Measurements from ENCODE around the gene FDXACB1.

FDXACB1 gene, protein sequence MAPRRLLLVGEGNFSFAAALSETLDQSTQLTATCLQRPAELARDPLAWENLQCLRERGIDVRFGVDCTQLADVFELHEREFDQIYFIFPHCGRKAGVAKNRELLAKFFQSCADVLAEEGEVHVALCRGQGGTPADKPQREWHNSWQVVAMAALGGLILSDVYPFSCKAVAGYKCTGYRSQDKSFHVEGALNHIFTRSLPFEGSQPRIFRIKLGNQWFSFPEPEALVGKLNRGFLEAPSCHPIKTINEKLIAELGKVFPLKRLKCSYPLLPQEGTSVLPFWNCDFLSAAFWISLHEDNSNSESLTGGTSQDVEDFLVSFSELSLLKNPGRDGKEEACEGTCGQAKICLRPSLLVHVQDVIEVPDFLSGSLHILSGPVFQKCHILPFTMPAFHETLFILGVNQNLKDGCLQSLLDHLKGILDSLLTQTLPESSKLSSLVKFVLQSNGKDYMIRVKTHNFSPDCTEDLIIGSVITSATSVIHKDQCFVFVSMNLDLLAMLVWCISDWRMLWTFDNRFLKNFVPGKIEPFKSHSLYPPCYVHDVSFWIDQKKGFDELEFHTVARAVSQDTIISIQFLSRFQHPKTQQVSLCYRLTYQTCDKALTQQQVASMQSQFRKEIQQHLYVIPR

DNA sequence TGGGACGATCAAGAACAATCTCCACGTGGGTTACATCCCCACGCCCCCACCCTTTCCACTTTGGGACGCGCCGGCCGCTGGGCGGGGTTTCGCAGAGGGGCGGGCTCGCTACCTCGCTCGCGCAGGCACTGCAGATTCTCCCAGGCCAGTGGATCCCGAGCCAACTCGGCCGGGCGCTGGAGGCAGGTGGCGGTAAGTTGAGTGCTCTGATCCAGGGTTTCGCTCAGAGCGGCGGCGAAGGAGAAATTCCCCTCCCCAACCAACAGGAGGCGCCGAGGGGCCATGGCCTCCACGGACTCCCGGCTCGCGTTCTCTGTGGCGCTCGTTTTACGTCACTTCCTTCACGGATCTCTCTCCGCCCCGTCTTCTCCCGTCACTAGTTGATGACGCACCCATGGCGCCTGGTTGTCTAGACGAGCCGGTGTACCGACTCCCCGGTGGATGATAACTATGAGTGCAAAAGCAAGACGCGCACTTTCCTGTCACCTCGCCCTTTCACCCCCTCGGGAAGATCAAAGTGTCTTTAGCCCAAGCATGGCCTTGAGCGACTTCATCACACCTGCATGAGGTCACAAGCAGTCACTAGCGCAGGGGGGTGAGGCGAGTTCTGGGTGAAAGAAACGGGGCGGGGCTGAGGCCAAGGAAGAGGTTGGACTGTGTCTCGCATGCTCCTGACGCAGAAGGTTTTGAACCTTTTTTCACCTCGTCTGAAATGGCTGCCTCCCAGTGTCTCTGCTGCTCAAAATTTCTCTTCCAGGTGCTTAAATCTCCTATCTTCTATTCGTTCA is at the start of gene FDXACB1, which contains the start of gene CFAP68:
Gene FDXACB1, minus strand, starts transcription at position 317 of the 788 bp plus-strand sequence. Its CDS starts 33 bp downstream, at position 284.
Gene CFAP68, plus strand, starts transcription at position 693 of the 788 bp plus-strand sequence. Its CDS starts 20 bp downstream, at position 713.
- peak; percentile 83 to 86 (median 84) for DNase-seq (ENCODE audit: low read depth in 3 of 3, low spot score in 1 of 3)

DNA sequence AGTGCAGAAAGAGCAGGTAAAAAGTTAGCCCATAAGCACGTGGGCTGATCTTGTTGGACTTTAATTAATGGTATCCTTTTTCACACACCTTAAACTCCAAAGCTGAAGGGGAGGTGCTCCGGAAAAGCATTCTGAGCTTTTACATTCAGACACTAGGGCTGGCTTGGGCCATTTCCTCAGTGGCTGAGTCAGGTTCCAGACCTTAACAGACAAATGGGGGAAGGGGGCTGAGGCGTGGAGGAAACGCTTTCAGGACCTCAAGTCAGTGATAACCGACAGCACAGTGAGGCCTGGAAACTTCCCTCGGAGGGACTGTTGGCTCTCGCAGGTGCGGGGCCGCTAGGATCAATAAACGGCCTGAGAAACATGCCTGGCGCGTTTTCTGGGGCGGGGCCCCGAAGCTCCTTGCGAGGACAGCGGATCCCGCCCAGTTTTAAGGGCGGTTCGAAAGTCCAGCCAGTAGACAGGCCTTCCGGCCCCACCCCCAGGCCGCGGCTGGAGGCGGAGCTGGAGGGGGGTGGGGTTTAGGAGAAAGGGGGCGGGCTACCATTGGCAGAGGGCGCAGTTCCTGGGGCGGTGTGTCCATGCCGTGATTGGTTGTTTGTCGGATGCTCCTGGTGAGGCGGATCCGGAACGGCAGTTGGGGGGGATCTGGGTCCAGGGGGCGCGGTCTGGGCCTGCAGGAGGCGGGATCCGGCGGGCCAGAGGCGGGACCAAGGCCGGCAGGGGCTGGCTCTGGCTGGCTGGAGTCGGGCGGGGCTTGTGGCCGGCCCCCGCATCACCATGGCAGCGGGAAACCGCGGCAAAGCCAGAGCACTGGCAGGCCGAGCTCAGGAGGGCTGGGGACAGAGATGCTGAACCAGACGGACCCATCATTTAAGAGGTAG is 47.8 kb upstream of the FDXACB1 start:
- DNase-seq (ENCODE audit: low read depth in 3 of 3, low spot score in 1 of 3): peak; percentile 82 to 92 (median 92)

DNA sequence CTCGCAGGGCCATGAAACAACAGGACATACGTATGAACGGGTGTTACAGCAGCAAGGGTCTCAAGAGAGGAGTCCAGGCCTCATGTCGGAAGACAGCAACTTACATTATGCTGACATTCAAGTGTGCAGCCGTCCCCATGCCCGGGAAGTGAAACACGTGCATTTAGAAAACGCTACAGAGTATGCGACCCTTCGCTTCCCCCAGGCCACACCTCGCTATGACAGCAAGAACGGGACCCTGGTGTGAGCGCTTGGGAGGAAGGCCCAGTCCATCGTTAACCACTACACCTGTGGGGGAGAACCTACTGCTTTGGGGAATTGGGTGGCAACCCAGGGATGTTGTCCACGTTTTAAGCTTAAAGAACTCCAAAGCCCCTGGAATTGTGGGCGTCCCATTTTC is 47.0 kb upstream of the FDXACB1 start:
- no peak for DNase-seq (ENCODE audit: low read depth in 3 of 3, low spot score in 1 of 3)

DNA sequence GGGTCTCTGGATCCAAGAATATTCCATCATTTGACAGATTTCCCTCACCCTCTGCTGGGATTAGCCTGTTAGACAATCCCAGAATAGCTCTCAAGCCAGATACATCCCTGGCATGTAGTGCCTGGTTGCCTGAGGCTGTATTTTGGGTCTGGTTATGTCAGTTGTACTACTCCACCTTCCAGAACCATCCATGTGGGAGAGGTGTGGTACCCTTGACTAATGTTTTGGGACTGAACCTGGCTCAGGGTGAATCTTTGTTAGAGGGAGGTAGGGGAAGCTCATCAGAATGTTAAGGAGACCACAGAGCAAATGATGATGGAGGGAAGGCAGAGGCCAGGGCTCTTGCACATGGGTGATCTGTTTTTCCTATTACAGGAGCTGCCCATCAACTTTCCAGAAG is 45.0 kb upstream of the FDXACB1 start:
- no peak for DNase-seq (ENCODE audit: low read depth in 3 of 3, low spot score in 1 of 3)

DNA sequence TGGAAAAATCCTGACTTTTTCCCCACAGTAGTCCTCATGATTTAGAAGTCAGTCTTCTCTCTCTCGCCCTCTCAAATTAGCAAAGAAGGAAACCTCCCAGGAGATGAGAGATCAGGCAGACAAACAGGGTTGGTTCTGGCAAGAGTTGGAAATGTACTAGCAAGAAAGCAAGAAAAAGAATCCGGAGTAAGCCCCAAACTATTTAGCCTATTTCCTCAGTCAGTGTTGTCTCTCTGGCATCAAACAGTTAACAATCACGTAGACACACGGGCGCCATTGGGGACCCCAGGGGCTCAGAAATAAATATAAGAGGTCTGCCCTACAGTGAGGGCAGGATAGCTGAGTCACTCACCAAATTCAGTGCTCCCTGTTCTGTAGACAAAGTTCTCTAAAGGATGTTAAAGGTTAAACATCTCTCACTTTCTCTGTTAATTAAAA is 44.4 kb upstream of the FDXACB1 start:
- no peak for DNase-seq (ENCODE audit: low read depth in 3 of 3, low spot score in 1 of 3)

DNA sequence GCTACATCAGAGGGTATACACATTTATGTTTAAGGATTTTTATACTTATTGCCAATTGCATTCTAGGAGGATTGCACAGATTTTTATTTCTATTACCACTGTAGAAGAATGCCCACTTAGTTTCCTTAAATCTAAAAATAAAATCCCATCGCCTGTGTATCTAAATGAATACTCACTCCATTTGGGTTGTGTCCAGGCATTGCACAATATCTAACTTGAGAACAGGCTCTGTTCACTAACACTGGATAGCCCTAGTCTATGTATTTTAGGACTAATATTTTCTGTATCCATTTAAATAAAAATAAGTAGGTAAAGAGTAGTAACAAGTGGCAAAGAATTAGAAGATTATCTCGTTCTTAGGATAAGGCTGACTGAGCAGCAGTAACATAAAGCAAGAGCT is 43.8 kb upstream of the FDXACB1 start:
- no peak for DNase-seq (ENCODE audit: low read depth in 3 of 3, low spot score in 1 of 3)

DNA sequence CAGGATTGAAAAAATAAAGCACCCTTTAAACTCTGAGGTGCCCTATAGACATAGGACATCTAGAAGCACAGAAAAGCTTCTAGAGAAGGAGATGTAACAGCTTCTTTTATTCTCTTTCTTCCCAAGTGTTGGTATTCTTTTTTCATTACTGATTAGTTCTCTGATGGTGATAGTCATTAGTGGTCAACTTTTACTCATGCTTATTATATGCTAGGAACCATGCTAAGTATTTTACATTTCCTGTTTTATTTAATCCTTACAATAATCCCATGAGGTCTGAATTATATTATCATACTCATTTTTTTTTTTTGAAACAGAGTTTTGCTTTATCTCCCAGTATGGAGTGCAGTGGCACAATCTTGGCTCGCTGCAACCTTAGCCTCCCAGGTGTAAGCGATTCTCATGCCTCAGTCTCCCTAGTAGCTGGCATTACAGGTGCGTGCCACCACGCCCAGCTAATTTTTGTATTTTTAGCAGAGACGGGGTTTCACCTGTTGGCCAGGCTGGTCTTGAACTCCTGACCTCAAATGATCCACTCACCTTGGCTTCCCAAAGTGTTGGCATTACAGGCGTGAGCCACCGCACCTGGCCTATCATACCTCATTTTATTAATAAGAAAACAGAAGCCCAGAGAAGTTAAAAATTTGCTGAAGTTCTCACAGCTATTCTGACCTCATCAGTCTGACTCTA is 42.7 kb upstream of the FDXACB1 start:
- no peak for DNase-seq (ENCODE audit: low read depth in 3 of 3, low spot score in 1 of 3)

DNA sequence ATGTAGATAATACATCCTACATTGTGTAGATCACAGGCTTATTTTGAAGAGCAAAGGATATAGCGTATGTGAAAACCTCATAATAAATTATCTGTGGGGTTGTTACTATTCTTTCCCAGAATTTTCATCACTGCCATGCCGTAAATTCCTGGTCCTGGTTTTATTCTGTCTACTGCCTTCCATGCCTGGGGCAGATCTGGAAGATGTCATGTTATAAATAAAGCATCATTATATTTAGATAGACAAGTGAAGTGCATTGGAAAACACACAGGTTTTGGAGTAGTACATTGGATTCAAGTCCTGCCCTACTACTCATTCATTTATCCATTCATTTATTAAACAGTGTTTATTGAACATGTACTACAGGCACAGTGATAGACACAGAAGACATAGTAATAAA is 41.9 kb upstream of the FDXACB1 start:
- DNase-seq (ENCODE audit: low read depth in 3 of 3, low spot score in 1 of 3): no peak

DNA sequence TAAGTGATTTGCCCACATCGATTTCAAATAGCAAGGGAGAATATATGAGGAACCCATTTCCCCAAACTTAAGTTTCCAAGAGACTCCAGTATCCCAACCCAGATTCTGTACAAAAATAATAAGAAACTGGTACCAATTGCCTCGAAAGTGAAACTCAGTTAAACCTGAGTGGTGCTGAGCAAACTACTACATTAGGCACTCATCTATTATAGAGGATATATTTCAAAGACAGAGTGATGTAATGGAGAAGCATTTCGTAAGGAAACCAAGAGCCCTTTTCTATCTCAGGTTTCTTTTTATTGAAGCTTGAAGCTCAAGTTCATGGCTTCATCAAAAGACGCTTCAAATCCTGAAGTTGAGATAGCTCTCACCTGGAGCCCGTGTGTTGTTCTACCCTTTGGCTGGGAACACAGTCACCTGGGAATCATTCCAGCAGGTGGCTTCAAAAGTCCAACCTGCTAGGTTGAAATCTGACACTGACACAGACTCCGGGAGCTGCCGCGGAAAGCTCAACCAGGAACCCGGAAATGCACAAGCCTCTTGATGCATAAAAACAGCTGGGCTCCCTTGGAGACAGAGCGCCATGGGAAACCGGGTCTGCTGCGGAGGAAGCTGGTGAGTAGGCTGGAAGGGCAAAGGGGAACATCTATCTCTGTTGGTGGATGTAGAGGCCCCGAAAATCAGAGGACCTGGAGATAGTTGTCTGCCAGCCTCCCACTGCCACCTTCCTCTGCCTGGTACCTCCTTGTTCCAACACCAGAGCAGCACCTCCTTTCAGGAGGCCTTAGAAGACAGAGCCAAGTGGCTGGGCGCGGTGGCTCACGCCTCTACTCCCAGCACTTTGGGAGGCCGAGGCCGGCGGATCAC is 39.7 kb upstream of the FDXACB1 start, which contains the start of gene C11orf52:
Gene C11orf52, plus strand, starts transcription at position 524 of the 867 bp plus-strand sequence. Its CDS starts 60 bp downstream, at position 584.
- DNase-seq (ENCODE audit: low read depth in 3 of 3, low spot score in 1 of 3): no peak

DNA sequence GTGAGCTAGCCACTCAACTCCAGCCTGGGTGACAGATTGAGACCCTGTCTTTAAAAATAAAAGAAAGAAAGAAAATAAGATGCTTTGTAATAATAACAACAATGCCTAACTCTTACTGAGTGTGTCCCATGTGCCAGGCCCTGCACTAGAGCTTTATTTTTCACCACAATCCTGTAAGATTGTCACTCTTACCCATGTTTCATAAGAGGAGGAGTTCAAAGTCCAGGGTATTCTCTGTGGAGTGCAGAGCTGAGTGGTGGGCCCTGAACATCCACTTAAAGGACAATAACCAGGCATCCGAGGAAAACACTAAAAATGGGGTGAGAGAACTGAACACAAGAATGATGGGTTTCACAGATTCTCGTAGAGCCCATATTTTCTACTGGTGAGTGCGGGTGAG is 38.8 kb upstream of the FDXACB1 start:
- DNase-seq (ENCODE audit: low read depth in 3 of 3, low spot score in 1 of 3): no peak

DNA sequence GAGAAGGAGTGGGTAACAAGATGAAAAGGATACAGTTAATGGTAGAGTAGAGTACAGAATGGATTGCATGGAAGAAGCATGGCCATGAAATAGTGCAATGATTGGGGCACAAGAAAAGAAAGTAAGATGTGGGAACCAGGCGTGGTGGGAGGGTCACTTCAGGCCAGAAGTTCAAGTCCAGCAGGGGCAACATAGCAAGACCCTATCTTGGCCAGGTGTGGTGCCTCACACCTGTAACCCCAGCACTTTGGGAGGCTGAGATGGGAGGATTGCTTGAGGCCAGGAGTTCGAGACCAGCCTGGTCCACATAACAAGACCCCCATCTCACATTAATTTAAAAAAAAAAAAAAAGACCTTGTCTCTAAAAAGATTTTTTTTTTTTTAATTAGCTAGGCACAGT is 38.3 kb upstream of the FDXACB1 start:
- DNase-seq (ENCODE audit: low read depth in 3 of 3, low spot score in 1 of 3): no peak

DNA sequence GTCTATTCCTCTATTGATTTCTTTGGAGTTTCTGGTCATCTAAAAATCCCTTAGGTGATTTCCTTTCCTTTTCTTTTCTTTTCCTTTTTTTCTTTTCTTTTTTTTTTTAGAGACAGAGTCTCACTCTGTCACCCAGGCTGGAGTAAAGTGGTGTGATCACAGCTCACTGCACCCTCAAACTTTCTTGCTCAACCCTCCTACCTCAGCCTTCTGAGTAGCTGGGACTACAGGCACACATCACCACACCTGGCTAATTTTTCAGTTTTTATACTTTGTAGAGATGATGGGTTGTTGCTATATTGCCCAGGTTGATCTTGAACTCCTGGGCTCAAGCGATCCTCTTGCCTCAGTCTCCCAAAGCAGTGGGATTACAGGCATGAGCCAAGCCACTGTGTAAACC is 37.8 kb upstream of the FDXACB1 start:
- no peak for DNase-seq (ENCODE audit: low read depth in 3 of 3, low spot score in 1 of 3)

DNA sequence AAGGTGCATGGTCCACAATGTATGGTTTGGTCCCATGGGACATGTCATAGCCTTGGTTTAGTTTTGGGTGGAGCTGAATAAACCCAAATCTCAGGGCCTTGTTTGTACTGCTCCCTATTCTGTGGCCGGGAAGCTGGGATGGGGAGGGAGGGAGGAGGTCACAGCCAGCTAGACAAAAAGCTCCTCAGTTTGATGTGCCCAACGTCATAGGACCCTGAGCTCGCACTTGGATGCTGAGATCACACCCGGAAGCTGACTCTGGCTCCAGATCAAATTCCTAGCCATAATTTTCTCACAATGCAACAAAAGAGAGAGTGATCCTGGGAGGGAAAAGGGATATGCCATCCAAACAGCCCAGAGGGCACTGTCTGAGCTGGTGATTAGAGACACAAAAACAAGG is 35.0 kb upstream of the FDXACB1 start:
- DNase-seq (ENCODE audit: low read depth in 3 of 3, low spot score in 1 of 3): no peak

DNA sequence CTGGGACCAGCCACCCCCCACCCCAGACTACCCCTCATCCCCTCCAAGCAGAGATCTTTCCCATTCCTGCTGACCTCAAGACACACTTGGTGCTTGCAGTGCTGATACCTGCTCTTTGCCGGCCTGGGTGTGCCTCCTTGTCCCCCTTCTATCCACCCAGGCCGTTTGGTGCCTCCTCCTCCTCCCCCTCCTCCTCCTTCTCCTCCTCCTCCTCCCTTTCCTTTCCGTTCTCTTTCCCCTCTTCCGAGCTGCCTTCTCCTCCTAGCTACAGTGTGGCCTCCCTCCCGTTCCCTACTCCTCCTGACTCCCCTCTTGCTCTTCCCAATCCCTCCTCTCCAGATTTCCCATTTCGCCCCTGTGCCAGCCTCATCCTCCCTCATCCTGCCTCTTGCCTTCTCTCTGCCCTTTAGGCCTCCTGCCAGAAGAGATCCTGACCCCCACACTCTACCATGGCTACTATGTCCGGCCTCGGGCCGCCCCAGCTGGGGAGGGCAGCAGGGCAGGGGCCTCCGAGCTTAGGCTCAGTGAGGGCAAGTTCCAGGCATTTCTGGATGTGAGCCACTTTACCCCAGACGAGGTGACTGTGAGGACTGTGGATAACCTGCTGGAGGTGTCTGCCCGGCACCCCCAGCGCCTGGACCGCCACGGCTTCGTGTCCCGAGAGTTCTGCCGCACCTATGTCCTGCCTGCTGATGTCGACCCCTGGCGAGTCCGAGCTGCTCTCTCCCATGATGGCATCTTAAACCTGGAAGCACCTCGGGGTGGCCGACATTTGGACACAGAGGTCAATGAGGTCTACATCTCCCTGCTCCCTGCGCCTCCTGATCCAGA is 34.3 kb upstream of the FDXACB1 start:
- no peak for DNase-seq (ENCODE audit: low read depth in 3 of 3, low spot score in 1 of 3)

DNA sequence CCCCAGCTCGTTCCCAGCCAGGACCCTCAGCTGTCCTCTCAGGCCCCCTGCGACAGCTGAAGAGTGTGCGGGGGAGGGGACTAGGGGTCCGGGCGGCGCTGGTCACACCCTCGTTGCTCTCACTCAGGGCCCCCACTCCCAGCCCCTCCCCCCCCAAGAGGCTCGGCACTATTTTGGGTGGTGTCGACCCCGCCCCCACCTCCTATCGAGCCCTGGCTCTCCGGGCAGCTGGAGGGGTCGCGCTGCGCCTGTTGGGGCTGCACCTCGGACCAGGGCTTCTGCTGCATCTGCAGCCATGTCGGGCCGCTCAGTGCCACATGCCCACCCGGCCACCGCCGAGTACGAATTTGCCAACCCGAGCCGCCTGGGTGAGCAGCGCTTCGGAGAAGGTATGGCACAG is 33.6 kb upstream of the FDXACB1 start, which contains the start of gene HSPB2:
Gene HSPB2, plus strand, starts transcription at position 200 of the 400 bp plus-strand sequence. Its CDS starts 96 bp downstream, at position 296.
- no peak for DNase-seq (ENCODE audit: low read depth in 3 of 3, low spot score in 1 of 3)

DNA sequence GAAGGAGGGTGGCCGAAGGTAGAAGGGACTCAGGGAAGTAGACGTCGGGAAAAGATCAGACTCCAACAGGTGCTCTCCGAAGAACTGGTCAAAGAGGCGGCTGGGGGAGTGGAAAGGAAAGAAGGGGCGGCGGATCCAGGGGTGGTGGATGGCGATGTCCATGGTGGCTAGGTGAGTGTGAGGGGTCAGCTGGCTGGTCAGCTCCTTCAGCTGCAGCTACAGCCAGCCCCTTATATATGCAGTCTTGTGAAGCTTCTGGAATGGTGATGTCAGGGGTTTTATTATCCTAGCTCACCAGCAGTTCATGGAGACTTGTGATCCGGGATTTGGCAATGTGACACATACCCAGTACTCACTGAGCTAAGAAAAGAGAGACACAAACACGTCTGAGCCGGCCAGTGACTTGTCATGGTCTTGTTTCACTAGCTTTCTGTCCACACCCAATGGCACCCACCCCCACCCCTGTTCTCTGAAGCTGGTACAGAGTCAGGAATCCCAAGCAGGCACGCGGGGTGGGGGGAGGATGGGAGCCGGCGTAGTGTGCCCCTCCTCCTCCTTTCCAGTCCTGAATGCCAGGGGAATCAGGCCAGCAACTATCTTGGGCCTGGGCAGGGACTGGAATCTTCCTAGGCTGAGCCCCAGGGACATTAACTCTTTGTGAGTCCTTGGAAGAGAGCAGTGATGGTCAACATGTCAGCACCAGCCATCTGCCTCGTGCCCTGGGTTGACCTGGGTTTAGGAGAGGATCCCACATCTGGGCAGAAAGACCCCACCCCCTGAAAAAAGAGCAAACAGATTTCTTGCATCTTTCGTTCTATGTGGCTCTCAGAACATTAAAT is 32.8 kb upstream of the FDXACB1 start, which contains the start of gene CRYAB:
Gene CRYAB, minus strand, starts transcription at position 208 of the 839 bp plus-strand sequence. Its CDS starts 46 bp downstream, at position 162.
- no peak for DNase-seq (ENCODE audit: low read depth in 3 of 3, low spot score in 1 of 3)
